Dermis microvascular lymphatic vessel endothelial cell (primary cell): Measurements from ENCODE around the gene ITM2C. TPM values are rescaled to one million over a fixed set of nuclear protein-coding genes. Genes with fewer than 3 reads are reported as not detected.
A peak's percentile ranks its signal among the peaks of the same experiment; 100 is the strongest.

Source experiments
- DNase-seq, 2 donors: peaks; one replicate each; pipeline versions ENCODE4 v3.0.0 to v3.0.0-alpha.2; 2010; ENCODE audit warnings: low read depth in 2 of 2
- total RNA-seq: library from RNA; depleted of rRNA; stranded (reverse); fragments of >200 nt; gene quantifications from 2 replicates; pipeline ENCODE4 v1.2.1, GENCODE V29; 2014

ITM2C gene, protein sequence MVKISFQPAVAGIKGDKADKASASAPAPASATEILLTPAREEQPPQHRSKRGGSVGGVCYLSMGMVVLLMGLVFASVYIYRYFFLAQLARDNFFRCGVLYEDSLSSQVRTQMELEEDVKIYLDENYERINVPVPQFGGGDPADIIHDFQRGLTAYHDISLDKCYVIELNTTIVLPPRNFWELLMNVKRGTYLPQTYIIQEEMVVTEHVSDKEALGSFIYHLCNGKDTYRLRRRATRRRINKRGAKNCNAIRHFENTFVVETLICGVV
- total RNA-seq: 31.6 and 70.9 TPM in 2 replicates

DNA sequence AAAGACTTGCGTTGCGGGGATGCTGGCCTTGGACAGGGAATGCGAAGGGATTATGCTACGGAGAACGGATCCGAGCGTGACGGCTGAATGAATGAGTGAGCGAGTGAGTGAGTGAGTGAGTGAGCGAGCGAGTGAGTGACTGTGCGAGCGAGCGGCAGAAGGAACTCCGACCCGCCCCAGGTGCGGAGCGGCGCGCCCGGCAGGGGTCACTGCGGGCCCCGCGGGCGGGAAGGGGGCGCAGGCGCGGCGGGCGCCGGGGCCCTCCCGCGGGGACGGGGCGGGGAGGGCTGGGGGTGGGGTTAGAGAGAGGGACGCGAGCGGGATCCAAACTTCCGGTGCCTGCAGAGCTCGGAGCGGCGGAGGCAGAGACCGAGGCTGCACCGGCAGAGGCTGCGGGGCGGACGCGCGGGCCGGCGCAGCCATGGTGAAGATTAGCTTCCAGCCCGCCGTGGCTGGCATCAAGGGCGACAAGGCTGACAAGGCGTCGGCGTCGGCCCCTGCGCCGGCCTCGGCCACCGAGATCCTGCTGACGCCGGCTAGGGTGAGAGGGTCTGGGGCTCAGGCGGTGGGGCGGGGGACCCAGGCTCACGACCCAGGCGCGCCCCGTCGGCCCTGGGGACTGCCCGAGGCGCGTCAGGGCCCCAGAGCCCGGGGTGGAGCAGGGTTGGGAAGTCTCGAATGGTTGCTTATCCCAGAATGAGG lies at the start of gene ITM2C:
Gene ITM2C, plus strand, starts transcription at position 338 of the 702 bp plus-strand sequence. Its CDS starts 84 bp downstream, at position 422.
- peak; percentile 19 to 23 for DNase-seq

DNA sequence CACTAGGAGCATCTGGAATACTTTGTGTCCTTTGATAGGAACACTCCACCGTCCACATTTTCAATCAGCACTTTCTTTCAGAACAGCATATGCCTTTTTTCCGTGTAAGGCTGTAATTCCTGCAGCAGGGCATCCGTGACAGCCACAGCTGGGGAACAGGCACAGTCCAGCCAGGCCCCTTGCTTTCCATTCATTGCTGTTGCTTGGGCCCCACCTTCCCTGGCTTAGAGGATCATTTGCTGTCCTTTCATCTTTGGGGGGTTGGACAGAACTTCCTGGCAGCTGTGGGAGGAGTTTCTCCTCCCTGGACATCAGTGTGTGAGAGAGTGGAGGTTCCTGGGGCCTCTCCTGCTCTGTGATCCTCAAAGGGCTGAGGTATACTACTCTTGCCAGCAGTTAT lies 49.7 kb upstream of the ITM2C start:
- DNase-seq: no peak

DNA sequence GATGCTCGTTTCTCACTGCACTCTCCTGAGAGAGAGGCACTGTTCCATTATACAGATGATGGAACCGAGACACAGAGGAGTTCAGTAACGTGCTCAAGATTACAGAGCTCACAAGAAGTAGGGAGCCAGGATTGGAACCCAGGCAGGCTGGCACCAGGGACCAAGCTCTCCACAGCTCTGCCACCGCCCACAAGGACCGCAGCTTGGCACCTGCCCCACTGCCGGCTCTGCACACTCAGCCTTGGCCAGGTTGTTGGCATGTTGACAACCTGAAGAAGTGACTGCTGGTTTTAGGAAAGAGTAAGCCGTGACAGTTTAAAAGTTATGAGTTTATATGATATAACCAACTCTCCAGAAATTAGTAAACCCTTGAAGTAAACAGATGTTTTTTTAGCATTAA lies 48.0 kb upstream of the ITM2C start:
- no peak for DNase-seq

DNA sequence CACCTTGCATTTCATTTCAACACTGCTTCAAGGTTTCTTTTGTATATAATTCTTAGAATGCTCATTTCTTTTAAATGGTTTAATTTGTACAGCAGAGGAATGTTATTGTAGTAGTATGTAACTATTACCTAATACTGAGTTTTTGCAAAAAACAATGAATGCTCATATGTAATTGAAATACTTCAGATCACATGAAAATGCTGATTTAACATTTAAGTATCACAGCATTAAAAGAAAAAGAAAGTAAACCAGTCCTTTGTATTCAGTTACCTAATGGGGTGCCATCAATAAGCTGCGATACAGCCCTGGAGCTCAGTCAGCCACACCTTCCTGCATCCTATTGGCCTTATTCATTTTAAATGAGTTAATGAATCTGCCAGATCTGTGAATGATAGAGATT lies 45.3 kb upstream of the ITM2C start:
- DNase-seq: no peak

DNA sequence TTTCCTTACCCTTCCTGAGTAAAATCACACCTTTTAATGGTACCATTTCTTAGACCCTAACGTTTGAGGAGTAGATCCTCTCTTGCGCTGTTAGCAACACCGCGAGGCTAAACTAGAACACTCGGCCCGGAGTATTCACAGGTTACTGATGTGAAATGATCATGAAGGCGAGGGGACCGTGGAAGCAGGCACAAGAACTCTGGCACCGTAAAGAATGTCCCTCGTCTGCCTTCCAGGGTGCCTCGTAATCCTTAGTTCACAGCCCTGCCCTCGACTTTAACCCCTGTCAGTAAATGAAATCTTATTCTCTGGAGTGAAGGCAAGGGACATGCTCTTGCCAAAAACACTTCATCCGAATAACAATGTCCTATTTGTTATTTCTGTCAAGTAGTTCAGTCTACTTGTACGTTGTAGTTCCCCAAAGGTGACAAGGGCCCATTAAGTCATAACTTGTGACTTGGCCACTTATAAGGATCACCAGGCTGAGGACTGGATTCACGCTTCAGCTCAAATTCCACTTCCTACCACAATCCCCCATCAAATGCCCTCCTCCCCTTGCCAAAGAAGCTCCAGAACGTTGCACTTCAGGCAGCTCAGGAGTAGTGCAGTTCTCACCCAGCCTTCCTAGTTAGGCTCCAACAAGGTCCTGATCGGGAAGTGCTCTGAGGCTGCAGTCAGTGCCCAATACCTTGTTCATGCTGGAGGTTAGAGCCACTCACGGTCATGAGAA lies 43.3 kb upstream of the ITM2C start:
- DNase-seq: no peak

DNA sequence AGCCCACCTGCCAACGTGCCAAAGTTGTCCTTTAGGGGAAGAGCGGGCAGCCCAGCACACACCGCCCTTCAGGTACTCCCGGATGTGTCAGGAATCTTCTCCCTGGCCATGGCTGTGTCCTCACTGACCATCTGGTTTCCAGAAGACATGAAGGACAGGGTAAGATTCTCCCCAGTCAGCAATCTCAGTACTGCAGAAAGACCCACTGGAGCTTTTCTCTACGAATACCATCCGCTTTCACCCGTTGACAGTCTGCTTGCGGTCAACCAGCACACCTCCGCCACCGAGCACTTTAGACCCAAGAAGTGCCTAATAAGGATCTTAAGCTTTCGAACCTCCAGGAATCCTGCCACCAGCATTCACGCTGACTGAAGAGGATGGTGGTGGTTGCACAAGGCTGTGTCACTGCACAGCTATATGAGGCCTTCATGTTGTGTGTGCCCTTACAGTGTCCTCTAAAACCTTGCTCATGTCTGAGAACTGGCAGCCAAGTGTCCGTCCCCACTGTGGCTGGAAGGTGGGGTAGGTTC lies 42.7 kb upstream of the ITM2C start:
- no peak for DNase-seq

DNA sequence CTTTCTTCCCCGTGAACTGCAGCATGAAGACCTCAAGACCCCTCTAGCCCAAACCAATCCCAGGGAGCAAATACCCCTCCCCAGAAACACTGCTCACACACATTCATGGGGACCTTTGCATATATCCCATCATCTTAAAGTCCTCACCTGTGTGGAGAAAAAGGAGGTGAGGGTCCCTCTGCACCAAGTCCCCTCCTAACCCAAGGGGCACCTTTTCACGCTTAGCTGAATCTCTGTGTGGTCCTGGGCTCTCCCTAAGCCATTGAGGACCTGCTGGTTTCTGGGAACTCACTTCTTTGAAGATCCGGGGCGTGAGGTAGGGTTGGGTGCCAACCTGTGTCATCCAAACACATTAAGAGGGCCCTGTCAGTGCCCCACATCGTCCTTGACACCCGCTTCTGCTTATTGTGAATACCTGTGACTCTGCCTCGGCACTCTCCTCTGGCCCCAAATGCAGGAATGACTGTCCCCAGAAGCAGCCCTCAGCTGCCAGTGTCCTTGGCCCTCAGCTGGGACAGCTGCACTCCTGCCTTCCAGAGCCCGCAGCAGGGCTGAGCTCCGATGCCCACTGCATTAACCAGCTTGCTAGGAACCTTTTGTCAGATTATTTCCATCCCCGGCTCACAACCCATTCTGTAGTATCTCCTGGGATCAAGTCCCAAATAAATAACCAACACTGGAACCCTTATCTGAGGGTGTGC lies 41.3 kb upstream of the ITM2C start:
- DNase-seq: no peak

DNA sequence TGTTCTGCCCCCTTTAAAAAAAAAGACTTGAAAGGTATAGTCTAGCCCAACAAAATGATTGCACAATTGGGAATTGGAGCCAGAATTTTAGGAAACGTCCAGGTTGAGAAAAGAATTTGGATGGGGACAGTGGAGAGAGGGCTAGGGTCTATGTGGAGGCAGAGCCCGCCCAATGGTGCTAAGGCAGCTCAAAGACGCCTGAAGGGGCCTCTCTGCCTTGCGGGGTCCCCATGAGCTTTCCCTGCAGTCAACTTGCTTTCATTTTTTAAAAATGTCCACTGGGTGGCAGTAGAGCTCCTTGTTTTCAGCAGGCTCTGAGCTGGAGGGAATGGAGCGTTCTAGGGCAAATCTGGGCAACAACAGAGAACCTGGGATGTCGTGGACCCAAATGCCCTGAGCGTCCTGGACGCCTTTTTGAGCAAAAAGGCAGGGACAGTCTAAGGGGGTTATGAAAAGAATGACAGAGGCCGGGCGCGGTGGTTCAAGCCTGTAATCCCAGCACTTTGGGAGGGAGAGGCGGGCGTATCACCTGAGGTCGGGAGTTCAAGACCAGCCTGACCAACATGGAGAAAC lies 40.2 kb upstream of the ITM2C start:
- DNase-seq: peak; percentile 65 to 76

DNA sequence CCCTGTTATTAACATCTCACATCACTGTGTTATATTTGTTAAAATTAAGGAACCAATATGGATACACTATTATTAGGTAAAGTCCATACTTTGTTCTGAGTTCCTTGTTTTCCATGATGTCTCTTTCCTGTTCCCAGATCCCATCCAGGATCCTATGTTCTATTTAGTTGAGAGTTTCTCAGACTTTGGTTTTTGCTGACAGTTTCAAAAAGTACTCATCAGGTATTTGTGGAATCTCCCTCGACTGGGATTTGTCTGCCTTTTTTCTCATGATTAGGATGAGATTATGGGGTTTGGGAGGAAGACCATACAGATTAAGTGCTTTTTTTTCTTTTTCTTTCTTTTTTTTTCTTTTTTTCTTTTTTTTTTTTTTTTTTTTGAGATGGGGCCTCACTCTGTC lies 39.4 kb upstream of the ITM2C start:
- no peak for DNase-seq

DNA sequence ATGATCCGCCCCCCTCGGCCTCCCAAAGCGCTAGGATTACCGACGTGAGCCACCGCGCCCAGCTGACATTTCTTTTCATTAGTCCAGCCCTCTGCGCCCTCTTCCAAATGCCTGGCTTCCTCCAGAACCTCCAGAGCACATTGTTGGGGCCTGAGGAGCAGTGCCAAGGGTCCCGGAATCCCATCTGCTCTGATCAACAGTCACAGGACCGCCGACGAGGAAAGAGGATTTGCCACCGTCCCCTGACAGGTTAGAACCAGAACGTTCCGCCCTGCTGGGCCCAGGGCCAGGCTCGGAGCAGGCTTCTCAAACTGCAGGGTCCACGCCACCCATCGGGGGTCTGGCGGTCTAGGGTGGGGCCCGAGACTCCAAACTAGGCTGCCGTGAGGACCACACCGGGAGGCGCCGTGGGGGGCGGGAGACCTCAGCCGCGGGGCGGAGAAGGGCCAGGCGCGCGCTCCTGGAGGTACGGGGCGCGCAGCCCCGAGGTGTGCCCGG lies 36.9 kb upstream of the ITM2C start:
- no peak for DNase-seq

DNA sequence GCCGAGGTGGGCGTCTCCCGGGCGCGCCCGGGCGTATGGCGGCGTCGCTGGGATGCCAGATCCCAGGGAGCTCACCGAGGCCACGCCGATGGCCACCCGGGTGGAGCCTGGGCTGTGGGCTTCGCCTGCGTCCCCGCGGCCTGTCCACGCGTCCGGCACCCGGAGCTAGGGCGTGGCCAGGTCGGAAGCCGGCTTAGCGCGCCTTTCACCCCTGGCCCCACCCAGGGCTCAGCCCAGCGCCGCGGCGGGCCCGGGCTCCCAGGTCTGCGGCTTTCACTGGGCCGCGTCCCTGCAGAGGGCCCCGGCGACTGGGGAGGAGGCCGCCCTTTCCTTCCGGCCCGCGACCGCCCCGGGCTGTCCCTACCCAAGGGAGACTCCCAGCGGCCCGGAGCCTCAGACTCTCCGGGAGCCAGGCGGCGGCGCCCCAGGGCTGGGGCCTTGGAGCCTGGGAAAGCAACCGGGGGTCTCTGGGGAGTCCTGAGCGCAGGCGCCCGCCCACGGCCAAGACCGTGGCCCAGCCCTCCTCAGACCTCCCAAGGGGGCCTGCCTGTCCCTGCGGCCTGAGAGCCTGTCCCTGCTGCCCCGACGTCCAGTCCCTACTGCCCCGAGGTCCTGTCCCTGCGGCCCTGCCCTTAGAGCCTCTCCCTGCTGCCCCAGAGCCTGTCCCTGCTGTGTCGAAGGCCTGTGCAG lies 36.3 kb upstream of the ITM2C start:
- DNase-seq: no peak

DNA sequence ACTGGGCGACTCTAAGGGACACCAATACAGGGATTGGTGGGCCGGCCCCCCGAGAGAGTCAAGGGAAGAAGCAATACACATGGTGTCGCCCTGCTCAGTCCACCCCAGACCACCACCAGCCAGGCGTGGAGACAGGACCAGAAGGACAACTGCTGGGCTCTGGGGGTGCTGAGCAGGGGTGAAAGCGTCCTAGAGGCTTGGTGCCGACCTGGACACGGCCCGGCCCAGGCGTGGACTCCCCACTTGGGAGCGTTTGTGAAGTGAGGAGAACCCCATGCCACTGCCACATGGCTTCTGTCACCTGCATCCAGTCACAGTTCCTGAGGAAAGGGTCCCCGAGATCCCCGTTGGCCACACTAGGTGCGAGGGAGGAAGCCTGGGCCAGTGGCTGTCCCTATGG lies 35.4 kb upstream of the ITM2C start:
- DNase-seq: no peak

DNA sequence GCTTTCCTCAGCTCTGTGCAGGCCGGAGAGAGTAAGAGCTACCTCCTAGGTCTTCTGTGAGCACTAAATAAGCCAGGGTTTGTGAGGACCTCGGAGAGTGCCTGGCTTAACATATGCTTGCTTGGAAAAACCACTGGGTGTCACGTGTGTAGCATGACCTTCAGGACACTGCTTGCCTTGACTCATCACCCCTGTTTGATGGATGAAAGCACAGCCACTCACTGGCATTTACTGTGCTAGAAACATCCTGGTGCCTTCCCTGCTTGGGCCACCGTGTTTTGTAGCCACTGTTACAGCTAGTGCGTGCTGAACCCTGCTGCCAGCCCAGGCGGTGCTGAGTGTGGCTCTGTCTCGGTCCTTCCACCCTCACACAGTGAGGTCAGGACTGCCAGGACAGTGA lies 34.8 kb upstream of the ITM2C start:
- no peak for DNase-seq

DNA sequence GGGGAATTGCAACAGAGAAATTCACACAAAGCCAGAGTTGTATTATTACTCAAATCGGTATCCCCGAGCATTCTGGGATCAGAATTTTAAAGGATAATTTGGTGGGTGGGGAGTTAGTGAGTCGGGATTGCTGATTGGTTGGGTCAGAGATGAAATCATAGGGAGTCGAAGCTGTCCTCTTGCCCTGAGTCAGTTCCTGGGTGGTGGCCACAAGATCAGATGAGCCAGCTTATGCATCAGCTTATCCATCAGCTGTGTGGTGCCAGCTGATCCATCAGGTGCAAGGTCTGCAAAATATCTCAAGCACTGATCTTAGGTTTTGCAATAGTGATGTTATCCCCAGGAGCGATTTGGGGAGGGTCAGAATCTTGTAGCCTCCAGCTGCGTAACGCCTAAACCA lies 34.3 kb upstream of the ITM2C start:
- no peak for DNase-seq

DNA sequence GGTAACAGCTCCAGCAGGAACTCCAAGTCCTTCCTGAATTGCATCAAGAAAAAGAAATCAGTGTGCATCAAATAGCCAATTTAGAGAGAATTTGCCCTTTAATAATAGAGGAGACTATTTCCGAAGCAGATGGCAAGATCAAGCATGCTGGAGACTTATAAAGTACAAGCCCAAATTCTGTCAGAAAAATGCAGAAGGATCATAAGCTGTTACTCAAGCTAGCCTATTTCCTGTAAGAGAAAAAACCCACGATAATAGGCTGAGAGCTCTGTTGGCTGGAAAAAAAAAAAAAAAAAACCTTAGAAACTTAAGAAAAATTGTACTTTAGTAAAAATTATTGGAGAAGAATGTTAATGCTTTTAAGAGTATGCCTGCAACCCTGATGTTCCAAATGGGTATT lies 24.4 kb upstream of the ITM2C start:
- DNase-seq: no peak

DNA sequence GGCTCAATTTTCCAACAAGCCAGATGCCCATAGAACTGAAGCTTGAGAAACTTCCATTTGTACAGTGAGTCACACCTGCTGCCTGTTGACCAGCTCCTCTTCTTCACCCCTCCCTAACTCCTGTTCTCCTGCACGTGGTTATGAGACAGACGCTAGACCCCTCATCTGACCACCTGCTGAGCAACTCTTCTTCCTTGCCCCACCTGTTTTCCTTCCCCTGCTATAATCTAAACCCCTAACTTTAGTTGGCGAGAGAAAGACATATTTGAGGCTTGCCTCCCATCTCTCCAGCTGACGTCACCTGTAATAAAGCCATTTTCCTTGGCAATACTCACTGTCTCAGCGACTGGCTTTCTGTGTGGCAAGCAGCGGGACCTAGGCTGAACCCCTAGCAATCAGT lies 22.3 kb upstream of the ITM2C start:
- DNase-seq: no peak

DNA sequence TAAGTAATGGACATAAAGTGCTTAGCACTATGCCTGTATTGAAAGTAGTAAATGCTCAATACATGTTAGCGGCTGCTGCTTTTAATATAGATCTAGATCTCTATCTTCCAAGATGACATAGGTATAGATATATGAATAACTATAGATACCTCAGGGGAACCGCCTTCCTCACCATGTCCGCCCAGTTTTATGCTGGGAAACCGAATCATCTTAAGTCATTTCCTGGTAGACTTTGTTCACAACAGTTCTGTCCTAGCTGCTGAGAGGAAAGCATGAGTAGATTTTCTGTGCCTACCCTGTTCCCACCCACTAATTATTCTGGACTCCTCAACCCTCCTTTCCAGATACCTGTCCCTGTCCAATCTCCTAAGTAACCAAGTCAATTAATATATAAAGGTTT lies 21.6 kb upstream of the ITM2C start:
- DNase-seq: no peak

DNA sequence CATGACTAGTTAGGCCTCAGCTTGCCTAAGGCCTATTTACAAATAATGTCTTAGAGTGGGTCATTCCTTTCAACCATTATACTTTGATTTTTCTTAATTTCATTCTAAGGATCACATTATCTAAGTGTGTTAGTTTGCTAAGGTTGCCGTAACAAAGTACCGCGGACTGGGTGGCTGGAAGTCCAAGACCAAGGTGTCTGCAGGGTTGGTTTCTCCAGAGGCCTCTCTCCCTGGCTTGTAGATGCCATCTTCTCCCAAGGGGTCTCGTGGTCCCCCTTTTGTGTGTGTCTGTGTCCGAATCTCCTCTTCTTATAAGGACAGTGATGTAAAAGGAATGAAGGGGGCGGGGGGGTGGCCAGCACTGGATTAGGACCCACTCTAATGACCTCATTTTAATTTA lies 18.4 kb upstream of the ITM2C start:
- DNase-seq: no peak

DNA sequence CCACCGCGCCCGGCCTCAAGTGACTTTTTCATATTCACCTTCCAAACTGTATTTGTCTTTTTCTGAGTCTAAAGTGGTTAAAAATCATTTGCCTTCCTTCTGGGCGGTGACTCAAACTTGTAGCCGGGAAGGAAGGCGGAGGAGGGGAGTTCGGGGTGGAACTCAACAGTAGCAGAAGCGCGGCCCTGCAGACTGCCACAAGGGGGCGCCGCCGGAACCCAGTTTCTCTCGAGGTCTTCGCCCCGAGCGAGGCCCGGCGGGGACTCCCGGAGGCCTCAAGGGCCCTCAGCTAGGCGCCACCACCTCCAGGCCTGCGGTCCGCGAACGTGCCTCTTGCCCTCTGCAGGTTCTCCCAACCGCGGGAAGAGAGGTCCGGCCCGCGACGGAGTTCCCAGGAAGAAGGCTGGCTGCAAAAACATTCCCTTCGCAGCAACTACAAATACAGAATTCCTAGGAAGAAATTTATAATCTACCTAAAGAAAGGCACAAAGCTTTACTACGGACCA lies 16.8 kb upstream of the ITM2C start:
- peak; percentile 20 to 75 for DNase-seq

DNA sequence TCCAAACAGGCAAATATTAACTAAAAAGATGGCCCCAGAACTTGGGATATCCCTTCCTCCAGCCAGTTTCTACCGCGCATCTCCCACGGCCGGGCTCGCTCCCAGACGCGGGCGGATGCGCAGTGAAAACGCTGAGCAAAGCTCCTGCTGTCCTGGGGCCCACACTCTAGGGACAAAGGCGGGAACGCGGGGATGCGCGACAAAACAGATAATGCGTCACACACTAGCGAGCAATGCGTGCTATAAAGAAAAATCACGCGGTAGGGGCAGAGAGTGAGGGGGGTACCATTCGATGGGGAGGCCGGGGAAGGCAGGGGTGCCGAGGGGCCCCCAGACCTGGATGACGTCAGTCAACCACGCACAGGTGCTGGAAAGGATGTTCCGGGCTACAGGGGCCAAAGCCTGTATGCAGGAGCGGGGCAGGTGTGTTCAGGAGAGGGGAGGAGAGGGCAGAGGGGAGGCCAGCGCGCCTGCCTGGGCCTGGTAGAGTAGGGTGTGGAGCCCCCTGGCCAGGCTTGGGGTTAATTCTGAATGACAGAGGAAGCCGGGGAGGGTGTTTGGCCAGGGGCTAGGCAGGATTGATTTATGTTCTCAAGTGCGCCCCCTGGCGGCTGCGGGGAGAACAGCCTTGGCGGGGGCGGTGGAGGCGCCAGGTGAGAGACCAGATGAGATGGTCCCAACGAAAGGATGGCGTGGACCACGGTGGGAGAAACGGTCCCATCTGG lies 14.9 kb upstream of the ITM2C start:
- DNase-seq: peak in 1 of 2 donors; percentile 45
